GM18508 (cell line): Measurements from ENCODE around the gene MYO9B.

Experiments
- ATAC-seq: cut with Tn5 transposase; IDR thresholded peaks from one replicate; pipeline ENCODE4 v1.9.1; 2021; ENCODE audit warnings: moderate number of reproducible peaks; ENCODE audit not compliant: insufficient read depth, unreplicated experiment

MYO9B gene

GRCh38 chr19:17249887-17250548 lies 174.4 kb downstream of the MYO9B start:
- ATAC-seq = no peak

GRCh38 chr19:17254636-17255035 lies 179.1 kb downstream of the MYO9B start:
- no peak for ATAC-seq

GRCh38 chr19:17255150-17255621 lies 179.6 kb downstream of the MYO9B start:
- ATAC-seq = no peak

GRCh38 chr19:17256130-17256529 lies 180.6 kb downstream of the MYO9B start:
- ATAC-seq = no peak

GRCh38 chr19:17259118-17259780 lies 183.7 kb downstream of the MYO9B start:
- no peak for ATAC-seq

- no peak for ATAC-seq
These were observed 184.4 kb downstream of the MYO9B start for GRCh38 chr19:17259934-17260333.

GRCh38 chr19:17260842-17261325 lies 185.3 kb downstream of the MYO9B start:
- ATAC-seq = peak; percentile 68

GRCh38 chr19:17262557-17262956 lies 187.0 kb downstream of the MYO9B start:
- ATAC-seq = no peak
